Measurements from ENCODE around the gene PARD3.

PARD3 gene

DNA sequence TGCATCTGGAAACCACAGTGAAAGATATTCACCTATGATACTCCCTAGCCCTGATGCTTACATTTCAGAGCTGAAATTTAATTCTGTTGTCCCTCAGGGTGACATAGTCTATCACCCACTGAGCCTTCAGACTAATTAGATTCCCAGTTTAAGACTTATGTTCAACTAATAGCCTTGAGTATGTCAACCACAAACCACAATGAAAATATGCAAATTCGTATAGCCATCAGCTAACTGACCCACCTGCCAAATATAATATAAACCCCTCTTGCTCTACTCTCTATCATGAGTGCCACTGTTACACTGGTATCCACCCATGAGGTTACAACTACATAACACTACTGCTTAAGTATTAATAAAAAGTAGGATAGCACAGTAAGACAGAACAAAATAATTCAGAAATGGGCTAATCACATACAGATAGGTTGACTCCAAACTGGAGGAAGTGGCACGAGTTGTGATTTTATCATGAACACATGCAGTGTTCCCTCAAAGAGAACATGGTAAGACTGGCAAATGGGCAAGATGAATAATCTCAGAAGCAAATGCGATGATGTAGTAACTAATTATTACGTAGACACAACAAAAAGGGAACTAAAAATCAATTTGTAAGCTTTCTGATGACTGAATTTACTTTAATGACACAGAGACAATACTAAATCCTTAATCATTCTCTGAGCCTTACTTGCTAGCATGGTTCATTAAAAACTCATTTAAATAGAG is 290.6 kb downstream of the PARD3 start:
- DNase-seq, result no peak

DNA sequence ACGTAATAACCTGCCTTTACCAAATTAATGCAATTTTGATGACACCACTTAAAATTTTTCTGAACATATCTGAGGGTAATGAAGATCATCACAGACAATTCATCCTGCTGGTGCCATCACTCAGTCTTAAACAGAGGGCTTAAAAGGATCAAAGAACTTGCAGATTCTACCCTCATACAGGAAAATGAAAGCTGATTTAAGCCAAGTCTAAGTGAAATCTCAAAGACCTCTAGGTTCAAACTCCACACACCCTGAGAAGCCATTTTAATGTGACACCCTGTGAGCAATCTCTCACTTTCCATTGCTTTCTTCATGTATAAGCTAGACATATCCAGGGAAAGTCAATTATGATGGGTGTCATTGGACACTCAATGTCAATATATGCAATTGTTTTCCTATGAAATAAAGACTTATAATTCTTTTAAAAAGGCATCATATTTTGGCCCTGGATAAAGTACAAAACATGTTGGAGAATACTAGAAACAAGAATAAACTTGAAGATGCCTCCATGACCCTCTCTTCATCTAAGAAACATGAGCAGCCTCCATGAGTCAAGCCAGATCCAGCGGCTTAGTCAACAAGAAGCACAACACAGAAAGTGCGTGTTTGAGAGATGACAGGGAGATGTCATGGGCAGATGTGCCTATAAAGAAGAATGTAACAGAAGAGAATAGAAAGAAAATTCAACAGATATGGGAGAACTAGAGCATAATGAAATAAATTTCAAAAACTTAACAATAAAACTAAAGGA is 291.9 kb downstream of the PARD3 start:
- no peak for DNase-seq

DNA sequence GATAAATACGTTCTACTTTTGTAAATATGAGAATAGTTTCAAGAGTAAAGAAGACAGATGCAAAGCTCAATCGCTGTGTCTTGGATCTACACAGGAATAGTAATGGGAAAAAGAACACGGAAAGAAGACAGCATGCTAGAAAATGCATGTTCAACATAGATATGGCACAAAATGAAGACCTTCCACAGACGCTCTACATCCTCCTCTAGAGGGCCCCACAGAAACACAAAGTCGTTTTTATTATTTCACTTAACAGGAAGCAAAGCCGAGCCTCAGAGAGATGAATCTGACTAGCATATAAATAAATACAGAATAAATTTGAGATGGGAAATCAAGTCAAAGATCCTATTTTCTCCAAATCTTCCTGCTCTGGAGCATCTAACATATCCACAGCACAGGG is 292.6 kb downstream of the PARD3 start:
- no peak for DNase-seq

DNA sequence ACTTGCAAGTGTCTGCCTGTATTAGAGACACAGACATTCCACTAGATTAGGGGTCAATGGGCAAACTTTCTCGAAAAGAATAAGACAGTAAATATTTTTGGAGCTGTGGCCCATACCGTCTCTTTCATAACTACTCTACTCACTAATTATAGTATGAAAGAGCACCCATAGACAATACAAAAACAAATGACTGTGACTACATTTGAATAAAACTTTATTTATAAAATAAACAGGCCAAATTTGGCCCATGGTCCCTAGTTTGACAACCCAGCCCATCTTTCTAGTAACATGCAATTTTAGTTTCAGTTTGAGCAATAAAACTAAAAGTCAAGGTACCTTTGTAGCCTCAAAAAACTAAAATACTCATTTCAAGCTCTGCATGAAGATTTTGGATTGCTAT is 294.6 kb downstream of the PARD3 start:
- DNase-seq, result no peak

DNA sequence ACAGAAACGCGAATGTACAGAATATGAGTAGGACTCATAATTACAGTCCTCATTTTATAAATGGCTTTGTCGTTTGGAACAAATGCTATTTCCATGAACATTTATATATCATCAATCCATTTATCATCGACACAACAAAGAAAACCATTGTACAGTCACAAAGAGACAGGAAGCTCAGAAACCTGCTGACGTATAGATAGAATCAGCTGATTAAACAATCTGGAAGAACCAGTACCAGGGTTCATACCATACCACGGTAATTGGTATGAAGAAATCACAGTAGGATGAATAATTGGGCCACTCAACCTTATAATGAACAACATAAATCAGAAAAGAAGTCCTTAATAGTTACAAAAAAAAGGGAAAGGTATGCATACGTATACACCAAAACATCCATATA is 295.0 kb downstream of the PARD3 start:
- no peak for DNase-seq

DNA sequence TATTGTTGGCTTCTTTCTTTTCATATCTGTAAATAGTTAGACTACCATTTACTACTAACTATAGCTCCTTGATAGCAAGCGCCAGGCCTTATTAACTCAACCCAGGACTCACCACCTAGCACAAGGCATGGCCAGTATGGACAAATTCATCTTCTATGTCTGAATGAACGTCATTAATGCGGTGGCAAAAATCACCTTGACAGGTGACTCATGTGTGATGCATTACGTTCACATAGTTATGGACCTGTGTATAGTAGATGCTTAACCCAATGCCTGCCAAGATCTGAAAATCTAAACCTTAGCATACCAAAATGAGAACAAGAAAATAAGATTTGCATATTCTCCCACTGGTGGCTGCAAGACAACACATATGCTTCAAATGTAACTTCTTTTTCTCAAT is 300.8 kb downstream of the PARD3 start:
- no peak for DNase-seq

DNA sequence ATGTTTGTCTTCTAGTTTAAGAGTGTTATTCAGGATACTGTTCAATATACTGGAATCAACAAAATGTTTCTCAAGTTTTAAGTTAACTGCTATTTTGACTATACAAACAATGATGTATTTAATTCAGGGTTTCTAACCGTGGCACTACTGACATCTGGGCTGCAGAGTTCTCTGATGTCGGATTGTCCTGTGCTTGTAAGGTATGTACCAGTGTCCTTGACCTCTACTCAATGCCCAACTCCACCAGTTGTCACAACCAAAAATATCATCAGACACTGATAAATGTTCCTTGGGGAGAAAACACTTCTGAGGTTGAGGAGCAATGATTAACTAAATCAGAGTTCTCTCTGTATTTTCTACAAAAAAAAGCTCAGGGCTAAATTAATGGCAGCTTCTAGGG is 301.5 kb downstream of the PARD3 start:
- no peak for DNase-seq

DNA sequence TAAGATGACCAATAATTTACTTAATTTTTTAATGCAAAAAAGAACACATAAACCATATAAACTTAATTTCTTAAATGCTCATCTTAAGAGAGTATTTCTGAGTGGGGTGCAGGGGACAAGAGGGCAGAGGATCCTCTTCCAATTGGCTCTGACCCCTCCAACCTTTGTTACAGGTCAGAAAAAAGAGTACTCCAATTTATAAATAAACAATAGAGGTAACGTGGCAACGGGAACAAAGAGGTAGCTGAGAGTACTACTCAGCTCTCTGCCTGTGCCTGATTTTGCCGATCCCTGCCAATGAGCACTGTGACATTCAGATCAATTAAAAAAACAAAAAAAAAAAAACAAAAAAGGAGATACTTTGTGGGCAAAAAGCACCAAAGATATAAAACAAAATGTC is 307.9 kb downstream of the PARD3 start:
- DNase-seq, result no peak

DNA sequence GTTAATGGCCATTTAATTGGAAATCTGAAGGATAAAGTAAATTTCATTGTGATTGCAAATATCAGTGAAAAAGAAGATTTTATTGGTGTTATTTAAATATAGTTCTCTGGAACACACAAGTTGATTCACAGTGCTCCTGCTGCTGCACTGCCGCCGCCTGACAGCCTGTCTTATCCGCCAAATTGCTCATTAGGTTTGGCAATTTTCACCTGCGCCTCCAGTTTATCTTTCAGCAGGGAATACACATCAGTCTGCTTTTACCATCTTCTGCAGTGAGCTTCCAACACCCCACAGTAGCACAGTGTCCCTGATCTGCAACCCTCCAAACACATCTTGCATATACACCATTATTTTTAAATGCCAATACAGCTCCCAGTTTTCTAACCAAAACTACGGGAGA is 308.3 kb downstream of the PARD3 start:
- DNase-seq, result no peak

DNA sequence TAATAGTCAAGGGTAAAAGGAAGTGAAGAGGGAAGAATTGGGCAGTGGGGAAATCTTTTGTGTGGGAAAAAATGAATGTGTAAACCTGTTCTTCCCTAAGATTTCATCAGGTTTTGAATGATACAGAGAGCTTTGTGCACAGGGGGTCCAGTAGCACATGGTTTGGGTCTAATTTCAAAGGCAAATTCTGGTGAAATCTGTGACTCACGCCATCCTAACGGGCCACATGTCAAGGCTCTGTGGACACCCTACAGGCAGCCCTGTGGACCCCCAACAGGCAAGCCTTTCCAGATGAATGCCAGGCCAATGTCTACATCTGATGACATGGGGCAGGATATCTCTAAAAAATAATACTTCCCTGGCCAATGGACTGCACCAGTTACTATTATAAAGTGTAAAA is 309.8 kb downstream of the PARD3 start:
- DNase-seq, result no peak

DNA sequence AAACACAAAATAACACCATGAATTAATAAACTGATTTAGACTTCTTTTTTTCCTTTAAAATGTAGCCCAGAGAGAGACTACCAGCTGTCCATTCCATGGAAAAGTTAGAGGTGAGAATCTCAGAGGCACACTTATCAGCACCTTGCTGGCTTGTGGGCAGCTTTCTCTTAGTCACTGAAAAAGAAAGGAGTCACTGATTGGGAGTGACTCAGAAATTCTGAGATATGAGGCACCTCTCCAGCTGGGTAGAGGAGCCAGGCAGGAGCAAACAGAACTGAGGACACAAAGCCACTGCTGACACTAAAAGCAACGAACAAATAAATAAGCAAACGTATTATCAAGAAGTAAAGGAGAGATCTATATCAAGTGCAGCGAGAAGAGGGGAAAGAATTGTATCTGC is 310.6 kb downstream of the PARD3 start:
- DNase-seq, result no peak

DNA sequence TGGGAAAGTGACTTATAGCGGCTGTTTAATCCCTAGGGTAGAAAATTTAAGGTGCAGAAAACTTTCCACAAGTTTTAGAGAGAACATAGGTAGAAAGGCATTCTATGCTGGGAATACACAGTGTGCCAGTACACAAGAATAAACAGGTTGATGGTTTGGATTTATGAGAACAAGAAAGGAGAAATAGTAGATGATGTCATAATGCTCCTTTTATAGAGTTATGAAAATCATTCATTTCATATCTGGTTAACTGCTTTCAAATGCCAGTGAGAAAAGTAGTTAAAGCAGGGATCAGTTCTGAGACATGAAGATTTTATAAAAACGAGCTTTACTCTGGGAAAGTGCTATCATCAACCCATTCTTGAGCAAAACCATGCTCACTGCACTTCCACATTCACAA is 311.4 kb downstream of the PARD3 start:
- no peak for DNase-seq

DNA sequence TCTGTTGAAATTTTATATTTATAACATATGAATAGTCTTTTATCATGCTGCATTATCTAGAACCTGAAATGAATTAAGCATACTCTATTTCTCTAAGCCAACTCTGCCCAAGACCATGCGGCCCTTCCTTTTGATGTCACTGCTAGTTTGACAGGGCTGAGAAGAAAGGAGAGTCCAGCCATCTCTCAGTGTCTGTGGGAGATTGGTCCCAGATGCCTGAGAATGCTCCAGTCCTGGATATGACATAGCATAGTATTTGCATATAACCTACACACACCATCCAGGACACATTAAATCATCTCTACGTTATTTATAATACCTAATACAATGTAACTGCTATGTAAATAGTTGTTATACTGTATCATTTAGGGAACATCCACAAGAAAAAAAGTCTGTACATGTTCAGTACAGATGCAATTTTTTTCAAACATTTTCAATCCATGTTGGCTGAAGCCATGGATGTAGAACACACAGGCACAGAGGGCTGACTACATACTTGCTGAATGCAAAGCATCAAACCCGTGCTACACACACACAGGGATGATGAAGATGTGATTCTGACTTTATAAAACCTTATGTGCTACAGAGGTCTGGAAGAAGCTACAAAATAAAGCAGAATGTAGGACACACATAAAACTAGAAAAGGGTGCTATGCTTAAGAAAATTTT is 315.4 kb downstream of the PARD3 start:
- no peak for DNase-seq

DNA sequence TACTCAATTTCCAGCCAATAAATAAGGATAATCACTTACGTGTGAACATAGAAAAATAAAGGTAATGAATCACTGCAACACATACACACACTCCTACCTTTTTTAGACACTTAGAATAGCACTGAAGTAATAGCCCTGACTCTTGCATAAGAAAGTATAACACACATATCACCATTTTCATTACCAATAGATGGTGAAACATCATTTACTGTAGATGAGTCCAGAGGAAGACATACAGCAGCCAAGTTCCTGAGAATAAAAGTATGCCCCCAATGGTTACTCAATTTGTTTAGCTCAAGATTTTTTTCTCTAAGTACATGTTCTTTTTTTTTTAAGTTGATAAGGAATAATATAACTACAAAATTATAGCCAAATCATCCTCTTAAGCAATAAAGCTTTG is 316.3 kb downstream of the PARD3 start:
- DNase-seq, result no peak

DNA sequence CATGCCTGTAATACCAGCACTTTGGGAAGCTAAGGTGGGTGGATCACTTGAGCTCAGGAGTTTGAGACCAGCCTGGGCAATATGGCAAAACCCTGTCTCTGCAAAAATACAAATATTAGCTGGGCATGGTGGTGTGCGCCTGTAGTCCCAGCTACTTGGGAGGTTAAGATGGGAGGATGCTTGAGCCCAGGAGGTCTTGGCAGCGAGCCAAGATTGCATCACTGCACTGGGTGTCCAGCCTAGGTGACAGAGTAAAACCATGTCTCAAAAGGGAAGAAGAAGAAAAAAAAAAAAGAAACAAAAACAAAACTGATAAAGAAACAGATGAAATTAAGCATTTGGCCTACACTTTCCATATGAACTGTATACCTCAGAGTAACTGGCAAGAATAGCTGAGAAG is 319.2 kb downstream of the PARD3 start:
- no peak for DNase-seq

DNA sequence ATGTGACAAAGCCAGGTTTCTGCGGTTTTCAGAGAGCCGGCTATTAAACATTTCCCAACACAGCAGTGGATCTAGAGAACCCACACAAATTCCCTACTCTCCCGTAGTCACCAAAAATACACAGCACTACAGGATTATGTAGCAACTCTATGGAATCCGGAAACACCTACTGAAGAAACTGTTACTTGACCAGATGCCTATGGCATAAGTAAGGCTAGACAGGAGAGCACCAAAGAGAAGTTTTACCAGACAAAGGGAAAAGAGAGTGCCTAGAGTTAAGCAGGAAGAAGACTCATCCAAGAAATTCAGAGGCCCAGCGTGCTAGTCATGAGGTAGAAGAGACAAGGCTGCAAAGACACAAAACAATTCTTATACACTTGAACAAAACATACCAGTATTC is 321.1 kb downstream of the PARD3 start:
- no peak for DNase-seq

DNA sequence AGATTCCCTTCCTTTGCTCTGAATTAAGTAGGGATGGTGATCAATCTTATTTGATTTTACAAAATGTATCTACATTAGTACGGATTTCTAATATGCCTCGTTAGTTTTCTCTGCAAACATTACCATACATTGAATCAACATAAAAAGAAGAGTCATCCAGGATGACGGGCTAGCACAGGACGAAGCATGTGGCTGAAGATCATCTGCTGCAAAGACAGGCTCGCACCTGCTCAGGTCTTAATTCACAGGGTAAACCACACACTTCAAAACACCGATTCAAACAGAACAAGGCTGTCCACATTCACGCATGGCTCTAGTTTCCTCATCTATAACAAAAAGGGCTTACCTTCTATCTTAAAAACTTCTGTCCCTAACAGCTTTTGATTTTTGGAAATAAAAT is 323.0 kb downstream of the PARD3 start:
- no peak for DNase-seq

DNA sequence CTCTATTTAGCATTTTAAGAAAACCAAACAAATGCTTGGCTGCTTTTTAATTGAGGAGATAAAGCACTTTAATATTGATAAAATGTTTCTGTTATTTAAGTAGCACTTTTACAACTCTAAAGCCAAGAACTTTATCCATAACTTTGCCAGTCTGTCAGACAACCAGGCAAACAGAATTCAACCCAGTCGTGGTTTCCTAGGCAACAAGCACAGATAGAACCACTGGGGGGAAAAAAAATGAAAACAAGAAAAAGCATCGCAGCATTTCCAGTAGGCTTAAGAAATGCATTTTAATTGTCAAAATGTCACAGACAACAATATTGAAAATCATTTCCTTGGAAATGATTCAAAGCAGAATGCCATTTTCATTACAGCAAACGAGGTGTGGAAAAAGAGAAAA is 323.4 kb downstream of the PARD3 start:
- no peak for DNase-seq

DNA sequence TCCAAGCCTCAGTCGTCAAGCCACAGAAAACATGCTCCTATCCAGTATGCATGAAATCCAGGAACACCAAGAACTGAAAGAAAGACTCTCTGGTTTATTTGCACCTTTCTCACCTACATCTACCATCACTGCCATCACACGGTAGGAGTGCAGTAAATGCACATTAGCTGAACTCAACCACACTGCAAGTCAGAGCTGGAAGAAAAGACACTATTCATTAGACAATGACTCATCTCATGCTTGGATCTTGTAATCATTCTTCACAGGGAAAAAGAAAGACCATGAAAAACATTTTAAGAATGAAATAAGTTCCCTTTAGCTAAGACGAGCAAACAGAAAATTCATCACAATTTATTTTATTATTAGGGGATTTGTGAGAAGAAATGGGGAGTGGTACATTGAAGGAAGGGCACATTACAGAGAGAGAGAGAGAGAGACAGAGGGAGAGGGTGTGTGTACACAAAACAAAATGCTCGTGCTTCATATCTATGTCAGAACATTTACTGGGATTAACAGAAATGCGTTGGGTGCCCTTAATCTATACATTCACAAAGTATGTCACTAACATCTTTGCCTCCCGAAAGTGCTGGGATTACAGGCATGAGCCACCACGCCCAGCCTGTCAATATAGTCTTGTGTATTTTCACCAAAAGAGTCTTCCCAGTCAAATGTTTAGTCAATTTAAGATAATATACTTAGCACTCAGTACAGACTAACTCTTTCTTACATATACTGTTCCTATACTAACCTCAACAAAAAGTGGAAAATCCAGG is 324.9 kb downstream of the PARD3 start:
- DNase-seq, result no peak

DNA sequence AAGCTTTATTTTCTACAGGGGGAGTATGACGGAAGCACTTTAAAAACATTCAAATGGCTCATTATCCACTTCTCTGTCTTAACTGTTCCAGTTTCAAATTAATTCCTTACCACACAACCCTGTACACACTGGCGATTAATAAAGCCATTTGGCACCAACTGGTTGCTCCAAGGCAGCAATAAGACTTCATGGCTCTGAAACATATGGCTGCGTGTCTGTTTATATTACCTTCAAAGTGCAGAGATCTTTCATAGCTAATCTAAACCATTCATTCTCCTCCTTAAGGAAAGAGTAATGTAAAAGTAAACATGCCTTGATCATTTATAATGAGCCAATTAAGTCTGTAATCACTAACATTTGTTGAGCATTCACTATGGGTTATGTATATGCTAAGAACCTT is 325.7 kb downstream of the PARD3 start:
- no peak for DNase-seq

DNA sequence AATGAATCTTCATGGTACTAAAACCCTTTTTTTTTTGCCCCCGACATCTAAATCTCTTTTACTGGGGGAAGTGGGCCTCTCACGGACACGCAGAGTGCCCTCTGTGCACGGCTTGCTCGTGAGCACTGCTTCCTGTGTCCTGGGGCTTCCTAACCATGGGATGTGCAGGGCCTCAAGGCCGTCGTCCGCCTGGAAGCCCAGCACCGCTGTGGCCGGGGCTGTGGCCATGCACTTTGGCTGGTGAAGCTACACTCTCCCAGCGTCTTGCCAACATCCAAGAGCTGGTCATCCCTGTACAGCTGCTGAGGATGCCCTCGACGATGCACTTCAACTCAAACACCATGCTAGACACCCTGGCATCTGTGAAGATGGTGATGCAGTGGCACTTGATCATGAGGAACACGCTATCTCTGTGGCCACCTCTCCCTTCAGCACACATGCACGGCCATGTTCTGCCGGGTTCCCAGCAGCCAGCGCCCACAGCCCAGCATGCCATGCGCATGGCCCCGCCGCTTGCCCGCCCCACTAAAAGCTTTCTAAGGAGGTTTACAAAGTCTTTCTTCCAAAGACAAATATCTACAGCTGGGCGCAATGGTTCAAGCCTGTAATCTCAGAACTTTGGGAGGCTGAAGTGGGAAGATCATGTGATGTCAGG is 326.5 kb downstream of the PARD3 start:
- no peak for DNase-seq

DNA sequence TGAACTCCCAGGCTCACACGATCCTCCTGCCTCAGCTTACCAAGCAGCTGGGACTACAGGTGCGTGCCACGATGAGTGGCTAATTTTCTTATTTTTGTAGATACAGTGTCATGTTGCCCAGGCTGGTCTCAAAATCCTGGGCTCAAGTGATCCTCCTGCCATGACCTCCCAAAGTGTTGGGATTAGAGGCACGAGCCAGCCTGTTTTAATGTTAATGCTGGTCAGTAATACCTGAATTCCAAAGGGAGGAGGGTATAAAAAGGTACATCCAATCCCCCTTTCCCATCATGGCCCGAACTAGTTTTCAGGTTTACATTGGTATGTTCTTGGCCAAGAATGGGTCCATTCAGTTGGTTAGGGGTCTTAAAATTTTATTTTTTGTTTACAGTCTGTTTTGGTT is 329.1 kb downstream of the PARD3 start:
- no peak for DNase-seq

DNA sequence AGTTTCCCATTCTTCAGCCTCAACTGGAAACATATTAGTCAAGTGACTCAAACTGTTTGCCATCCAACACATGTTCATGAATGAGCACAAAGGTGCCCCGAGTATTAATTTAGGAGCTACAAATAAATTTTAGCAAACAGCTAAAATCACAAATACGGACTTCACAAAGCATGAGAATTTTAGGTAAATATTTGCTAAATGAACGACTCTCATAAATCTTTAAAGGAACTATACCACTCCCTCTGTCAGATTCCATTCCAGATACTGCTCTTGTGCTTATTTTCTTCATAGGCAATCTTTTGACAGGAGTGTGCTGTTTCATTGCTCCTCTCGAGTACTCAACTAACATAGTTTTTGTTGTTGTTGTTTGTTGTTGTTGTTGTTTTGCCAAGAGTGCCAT is 330.9 kb downstream of the PARD3 start:
- DNase-seq, result no peak
